ENCODE data around the gene TMEM161A. TPM values are rescaled to one million over a fixed set of nuclear protein-coding genes. Genes with fewer than 3 reads are reported as not detected.

The TMEM161A gene
- total and polyA plus RNA-seq, 2 of the 13 experiments (the other 11 are each of a cell fraction or from before 2014, with no cell fraction given), result 25.9 to 31.4 TPM

- TF ChIP-seq KAT2B (IDR thresholded peaks at IDR 0.05; ENCODE audit: borderline replicate concordance, low read depth, low read length) (no peak), ATF3 (CRISPR knock-in tag; IDR thresholded peaks at IDR 0.05) (0 out of 2 replicates have a peak, but pooled peaks have one; percentile 48), XBP1 (CRISPR knock-in tag; IDR thresholded peaks at IDR 0.05) (no peak), SMAD9 (CRISPR knock-in tag; IDR thresholded peaks at IDR 0.05) (no peak), PTBP1 (IDR thresholded peaks at IDR 0.05; ENCODE audit: low read depth, low read length, poor library complexity, severe bottlenecking) (no peak), HDAC1 (CRISPR knock-in tag; IDR thresholded peaks at IDR 0.05) (peak; percentile 41; the same call in 1 of the 2 replicates), ZNF839 (CRISPR knock-in tag; IDR thresholded peaks at IDR 0.05; ENCODE audit: borderline replicate concordance) (no peak), ZNF383 (CRISPR knock-in tag; IDR thresholded peaks at IDR 0.05; ENCODE audit: borderline replicate concordance) (no peak), ZNF672 (CRISPR knock-in tag; IDR thresholded peaks at IDR 0.05) (no peak), MEF2D (CRISPR knock-in tag; IDR thresholded peaks at IDR 0.05) (no peak; the same call in none of the 2 replicates), BCL3 (CRISPR knock-in tag; IDR thresholded peaks at IDR 0.05) (no peak), HIC2 (CRISPR knock-in tag; IDR thresholded peaks at IDR 0.05; ENCODE audit: low read depth) (no peak), CCDC6 (CRISPR knock-in tag; IDR thresholded peaks at IDR 0.05) (no peak), ZNF737 (CRISPR knock-in tag; IDR thresholded peaks at IDR 0.05; ENCODE audit: borderline replicate concordance) (no peak), ARNT2 (CRISPR knock-in tag; IDR thresholded peaks at IDR 0.05; ENCODE audit: low read depth) (peak; percentile 65), POLR2AphosphoS2 (IDR thresholded peaks at IDR 0.05; ENCODE audit: low read depth, low read length) (no peak), PRDM10 (CRISPR knock-in tag; IDR thresholded peaks at IDR 0.05; ENCODE audit: low read depth) (no peak), MXI1 (IDR thresholded peaks at IDR 0.05; ENCODE audit: borderline replicate concordance, low read depth, low read length) (peak; percentile 79; the same call in 1 of the 3 replicates), ZNF326 (CRISPR knock-in tag; IDR thresholded peaks at IDR 0.05; ENCODE audit: borderline replicate concordance) (no peak), RORA (CRISPR knock-in tag; IDR thresholded peaks at IDR 0.05) (no peak), ZNF282 (IDR thresholded peaks at IDR 0.05; ENCODE audit: partially characterized antibody) (no peak), ZNF614 (CRISPR knock-in tag; IDR thresholded peaks at IDR 0.05; ENCODE audit: borderline replicate concordance) (no peak)
Measured at GRCh38 chr19:19138109-19138981, at the start of gene TMEM161A (continued).
